GM21737 (cell line): ENCODE results near the gene BMPR1A.
"Not testable (repeated sequence)": the region's sequence is repeated elsewhere in the genome, so short reads cannot be mapped to it uniquely, and the experiment has no call there.

Experiments used
- ATAC-seq: cut with Tn5 transposase; IDR thresholded peaks from one replicate; pipeline ENCODE4 v1.9.1; 2021; ENCODE audit warnings: mild to moderate bottlenecking, moderate library complexity; ENCODE audit not compliant: unreplicated experiment

The BMPR1A gene

GRCh38 chr10:86963341-86963919 lies 207.0 kb downstream of the BMPR1A start:
- ATAC-seq = no peak

- no peak for ATAC-seq
These were observed 207.8 kb downstream of the BMPR1A start for GRCh38 chr10:86964061-86964846.

- ATAC-seq = no peak
These were observed 208.4 kb downstream of the BMPR1A start for GRCh38 chr10:86964847-86965190.

GRCh38 chr10:86965986-86966654 lies 209.7 kb downstream of the BMPR1A start:
- no peak for ATAC-seq

GRCh38 chr10:86967481-86967941 lies 211.1 kb downstream of the BMPR1A start:
- ATAC-seq = no peak

- ATAC-seq = no peak
These were observed 212.0 kb downstream of the BMPR1A start, which contains the start of gene ADIRF for GRCh38 chr10:86968271-86968993. Gene ADIRF (plus strand): TSS chr10:86968482. CDS start chr10:86968545, 63 bp downstream.

- no peak for ATAC-seq
These were observed 212.6 kb downstream of the BMPR1A start for GRCh38 chr10:86968994-86969355.

- no peak for ATAC-seq
These were observed 213.1 kb downstream of the BMPR1A start for GRCh38 chr10:86969421-86970041.

- no peak for ATAC-seq
These were observed 214.0 kb downstream of the BMPR1A start for GRCh38 chr10:86970162-86970981.

- no peak for ATAC-seq
These were observed 214.5 kb downstream of the BMPR1A start for GRCh38 chr10:86970982-86971231.

- ATAC-seq = peak; percentile 76
These were observed 215.0 kb downstream of the BMPR1A start for GRCh38 chr10:86971232-86971991.

GRCh38 chr10:86972613-86973380 lies 216.4 kb downstream of the BMPR1A start:
- ATAC-seq = no peak

- no peak for ATAC-seq
These were observed 218.1 kb downstream of the BMPR1A start for GRCh38 chr10:86974484-86974883.

GRCh38 chr10:86976362-86977056 lies 220.1 kb downstream of the BMPR1A start:
- no peak for ATAC-seq

GRCh38 chr10:86978457-86978856 lies 222.0 kb downstream of the BMPR1A start:
- not testable (repeated sequence) for ATAC-seq

- no peak for ATAC-seq
These were observed 222.9 kb downstream of the BMPR1A start for GRCh38 chr10:86979296-86979818.

GRCh38 chr10:86979977-86980448 lies 223.6 kb downstream of the BMPR1A start:
- no peak for ATAC-seq

GRCh38 chr10:86981020-86981419 lies 224.6 kb downstream of the BMPR1A start:
- ATAC-seq = not testable (repeated sequence)
